Erythroblast (primary cell): ENCODE measurements around the gene SHOX.
"Not testable (repeated sequence)": the region's sequence is repeated elsewhere in the genome, so short reads cannot be mapped to it uniquely, and the experiment has no call there.

Source experiments
- GATA1 ChIP-seq: IDR thresholded peaks from 2 replicates; pipeline ENCODE4 v1.6.1; 2011; ENCODE audit warnings: low read depth, mild to moderate bottlenecking, control low read depth, low read length, moderate library complexity
- POLR2A ChIP-seq: IDR thresholded peaks from 2 replicates; pipeline ENCODE4 v1.6.1; 2011; ENCODE audit warnings: mild to moderate bottlenecking, low read length

- not testable (repeated sequence) for TF ChIP-seq GATA1, POLR2A
Observed at GRCh38 chrX:603029-603428, 27.6 kb upstream of the SHOX start.
